NCI-H510A treated with DMSO at 0.1 percent for 48 hours (cell line): ENCODE measurements around the gene ISOC2.

ENCODE experiments used
- DNase-seq: peaks from one replicate; lab custom pipeline; 2025; lab: John Stamatoyannopoulos, UW

The ISOC2 gene

DNA sequence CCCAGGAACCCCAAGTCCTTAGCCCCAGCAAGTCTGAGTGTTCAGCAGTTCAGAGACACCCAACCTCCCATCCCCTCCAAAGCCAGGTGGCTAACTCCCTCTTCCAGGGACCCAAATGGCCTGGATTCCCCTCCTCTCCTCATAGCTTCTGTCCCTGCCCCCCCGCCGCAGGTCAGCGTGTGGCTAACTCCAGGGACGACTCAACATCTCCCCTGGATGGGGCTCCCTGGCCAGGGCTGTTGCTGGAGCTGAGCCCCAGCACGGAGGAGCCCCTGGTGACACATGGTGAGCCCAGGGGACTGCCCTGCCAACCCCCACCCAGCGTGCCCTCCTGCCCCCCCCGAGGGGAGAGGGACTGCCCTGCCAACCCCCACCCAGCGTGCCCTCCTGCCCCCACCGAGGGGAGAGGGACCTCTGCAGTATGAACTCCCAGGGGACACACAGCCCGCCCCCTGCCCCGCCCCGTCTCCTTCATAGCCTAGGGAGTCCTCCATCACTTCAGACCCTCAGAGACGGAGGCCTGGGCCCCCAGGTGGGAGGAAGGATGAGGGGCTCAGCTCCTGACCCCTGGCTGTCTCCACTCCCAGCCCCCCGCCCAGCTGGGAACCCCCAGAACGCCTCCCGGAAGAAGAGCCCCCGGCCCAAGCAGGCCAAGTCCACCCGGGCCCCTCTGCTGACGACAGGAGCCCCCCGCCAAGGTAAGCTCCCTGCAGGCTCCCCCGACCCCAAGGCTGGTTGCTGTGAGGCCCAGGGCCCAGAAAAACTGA is 28.5 kb upstream of the ISOC2 start:
- DNase-seq = no peak

DNA sequence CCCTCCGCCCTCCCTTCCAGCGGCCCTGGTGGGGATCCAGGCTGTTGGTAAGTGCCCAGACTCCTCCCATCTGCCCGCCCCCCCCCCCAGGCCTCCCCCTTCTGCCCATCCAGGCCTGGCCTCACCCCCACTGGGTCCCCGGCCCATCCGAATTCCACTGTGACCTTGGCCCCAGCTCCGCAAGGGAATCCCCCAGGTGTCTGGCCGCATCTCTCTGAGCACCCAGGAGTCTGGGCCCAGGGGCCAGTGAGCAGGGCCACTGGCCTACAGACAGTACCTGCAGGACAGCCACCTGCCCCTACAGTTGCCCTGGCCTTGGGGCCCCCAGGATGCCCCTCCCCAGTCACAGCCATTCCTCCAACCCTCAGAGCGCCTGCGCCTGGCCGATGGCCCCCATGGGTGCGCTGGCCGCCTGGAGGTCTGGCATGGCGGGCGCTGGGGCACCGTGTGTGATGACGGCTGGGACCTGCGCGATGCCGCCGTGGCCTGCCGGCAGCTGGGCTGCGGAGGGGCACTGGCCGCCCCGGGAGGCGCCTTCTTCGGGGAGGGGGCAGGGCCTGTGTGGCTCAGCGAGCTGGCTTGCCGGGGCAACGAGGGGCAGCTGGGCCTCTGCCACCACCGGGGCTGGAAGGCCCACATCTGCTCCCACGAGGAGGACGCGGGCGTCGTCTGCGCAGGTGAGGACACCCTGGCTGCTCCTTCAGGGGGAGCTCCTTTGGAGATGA is 27.7 kb upstream of the ISOC2 start:
- no peak for DNase-seq

DNA sequence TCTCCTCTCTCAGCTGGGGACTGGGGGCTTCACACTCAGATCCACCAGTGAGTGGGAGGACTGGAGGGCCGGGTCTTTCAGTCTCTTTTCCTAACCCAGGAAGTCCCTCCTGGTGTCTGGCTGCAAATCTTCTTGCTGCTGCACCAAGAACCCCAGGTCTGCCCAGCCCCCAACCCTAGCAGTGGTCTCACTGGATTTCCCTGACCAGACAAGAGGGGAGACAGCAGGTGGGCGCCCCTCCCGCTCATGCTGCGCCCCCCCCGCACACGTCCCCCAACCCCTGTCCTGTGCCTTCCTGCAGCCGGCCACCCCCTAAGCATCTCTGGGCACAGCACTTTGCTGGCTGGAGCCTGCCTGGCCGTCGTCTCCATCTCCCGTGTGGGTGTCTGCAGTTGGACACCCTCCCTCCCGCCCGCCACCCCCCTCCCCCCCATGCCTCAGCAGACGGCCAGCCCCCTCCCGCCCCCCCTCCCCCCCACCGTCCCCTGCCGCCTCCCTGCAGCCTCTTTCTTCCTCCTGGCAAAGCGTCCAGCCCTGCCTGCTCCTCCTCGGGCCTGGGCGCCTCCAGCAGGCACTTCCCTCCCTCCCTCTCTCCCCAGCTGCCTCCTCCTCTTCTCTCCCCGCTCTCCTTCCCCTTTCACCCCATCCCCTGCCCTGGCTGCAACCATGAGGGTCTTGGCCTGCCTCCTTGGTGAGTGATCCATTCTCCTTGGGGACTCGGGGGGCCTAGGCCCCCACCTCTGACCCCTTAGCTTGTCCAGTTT is 26.7 kb upstream of the ISOC2 start, which contains the start of gene SSC5D:
TSS of gene SSC5D (plus strand) at position 513 of the 764 bp plus-strand sequence. CDS start at position 667, 154 bp downstream.
- no peak for DNase-seq

- no peak for DNase-seq
These were observed 25.8 kb upstream of the ISOC2 start for GRCh38 chr19:55486971-55487923.

- no peak for DNase-seq
These were observed 24.9 kb upstream of the ISOC2 start for GRCh38 chr19:55486043-55486970.

GRCh38 chr19:55485439-55486011 is 24.1 kb upstream of the ISOC2 start:
- DNase-seq = no peak

- peak; percentile 50 for DNase-seq
These were observed 23.4 kb upstream of the ISOC2 start, which contains the start of gene NAT14 for GRCh38 chr19:55484593-55485438. Gene NAT14, plus strand, starts transcription at chr19:55485188. Its CDS starts 521 bp downstream, at chr19:55485709.

GRCh38 chr19:55483706-55484592 is 22.5 kb upstream of the ISOC2 start:
- no peak for DNase-seq

- DNase-seq = no peak
These were observed 21.7 kb upstream of the ISOC2 start for GRCh38 chr19:55482967-55483705.

DNA sequence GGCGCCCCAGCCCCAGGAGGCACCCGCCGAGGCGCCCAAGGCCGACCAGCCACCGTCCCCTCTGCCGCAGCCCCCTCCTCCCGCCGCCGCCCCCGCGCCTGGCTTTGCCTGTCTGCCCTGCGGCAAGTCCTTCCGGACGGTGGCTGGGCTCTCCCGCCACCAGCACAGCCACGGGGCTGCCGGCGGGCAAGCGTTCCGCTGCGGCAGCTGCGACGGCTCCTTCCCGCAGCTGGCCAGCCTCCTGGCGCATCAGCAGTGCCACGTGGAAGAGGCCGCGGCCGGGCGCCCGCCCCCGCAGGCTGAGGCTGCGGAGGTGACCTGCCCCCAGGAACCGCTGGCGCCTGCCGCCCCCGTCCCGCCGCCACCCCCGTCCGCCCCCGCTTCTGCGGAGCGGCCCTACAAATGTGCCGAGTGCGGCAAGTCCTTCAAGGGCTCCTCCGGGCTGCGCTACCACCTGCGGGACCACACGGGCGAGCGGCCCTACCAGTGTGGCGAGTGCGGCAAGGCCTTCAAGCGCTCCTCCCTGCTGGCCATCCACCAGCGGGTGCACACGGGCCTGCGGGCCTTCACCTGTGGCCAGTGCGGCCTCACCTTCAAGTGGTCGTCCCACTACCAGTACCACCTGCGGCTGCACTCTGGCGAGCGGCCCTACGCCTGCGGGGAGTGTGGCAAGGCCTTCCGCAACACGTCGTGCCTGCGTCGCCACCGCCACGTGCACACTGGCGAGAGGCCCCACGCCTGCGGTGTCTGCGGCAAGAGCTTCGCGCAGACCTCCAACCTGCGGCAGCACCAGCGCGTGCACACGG is 20.9 kb upstream of the ISOC2 start:
- DNase-seq = no peak

GRCh38 chr19:55481794-55482155 is 20.3 kb upstream of the ISOC2 start:
- DNase-seq = no peak

- DNase-seq = no peak
These were observed 19.8 kb upstream of the ISOC2 start for GRCh38 chr19:55481148-55481793.

DNA sequence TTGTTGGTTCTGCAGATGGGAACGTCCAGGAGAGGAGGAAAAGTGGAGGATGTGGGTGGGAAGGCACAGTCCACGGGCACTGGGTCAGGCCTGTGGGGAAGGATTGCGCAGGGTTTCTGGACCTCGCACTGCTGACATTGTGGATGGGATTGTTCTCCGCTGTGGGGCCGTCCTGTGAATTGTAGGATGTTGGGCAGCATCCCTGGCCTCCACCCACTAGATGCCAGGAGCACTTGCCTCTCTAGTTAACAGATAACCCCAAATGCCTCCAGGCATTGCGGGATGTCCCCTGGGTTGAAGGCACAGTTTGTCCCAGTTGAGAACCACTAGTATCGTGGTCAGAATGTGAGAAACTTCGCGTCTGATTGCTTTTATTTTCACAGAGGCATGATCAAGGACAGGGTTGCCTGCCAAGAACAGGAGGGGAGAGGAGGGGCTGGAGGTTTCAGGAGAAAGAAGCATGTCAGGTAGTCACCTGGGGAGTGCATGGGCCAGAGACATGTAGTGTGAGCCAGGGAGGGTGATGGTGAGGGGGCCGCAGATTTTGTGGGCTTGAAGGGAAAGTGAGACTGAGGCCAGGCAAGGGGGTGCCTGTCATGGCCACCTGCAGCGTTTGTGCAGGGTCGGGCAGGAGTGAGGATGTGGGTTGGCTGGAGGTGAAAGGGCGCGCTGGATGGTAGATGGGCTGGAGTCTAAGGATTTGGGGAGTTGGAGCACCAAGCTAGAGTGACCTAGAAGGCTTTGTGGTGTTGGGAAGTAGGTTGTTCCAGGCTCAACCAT is 18.2 kb upstream of the ISOC2 start:
- no peak for DNase-seq

DNA sequence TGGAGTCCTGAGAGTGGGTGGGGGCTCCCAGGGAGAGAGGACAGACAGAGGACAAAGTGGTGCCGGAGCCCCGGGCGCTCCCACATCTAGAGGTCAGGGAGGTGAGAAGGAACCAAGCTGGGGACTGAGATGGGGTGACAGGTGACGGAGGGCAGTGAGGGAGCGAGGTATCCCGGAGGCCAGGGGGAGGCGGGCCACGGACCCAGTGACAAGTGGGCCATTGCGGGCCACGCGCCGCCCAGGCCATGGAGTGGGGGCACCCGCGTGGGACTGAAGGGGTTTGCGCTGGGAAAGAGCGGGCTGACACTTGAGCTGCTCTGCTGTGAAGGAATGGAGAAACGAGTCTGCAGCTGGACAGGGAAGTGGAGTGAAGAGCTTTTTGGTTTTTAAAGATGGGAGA is 17.6 kb upstream of the ISOC2 start:
- no peak for DNase-seq

DNA sequence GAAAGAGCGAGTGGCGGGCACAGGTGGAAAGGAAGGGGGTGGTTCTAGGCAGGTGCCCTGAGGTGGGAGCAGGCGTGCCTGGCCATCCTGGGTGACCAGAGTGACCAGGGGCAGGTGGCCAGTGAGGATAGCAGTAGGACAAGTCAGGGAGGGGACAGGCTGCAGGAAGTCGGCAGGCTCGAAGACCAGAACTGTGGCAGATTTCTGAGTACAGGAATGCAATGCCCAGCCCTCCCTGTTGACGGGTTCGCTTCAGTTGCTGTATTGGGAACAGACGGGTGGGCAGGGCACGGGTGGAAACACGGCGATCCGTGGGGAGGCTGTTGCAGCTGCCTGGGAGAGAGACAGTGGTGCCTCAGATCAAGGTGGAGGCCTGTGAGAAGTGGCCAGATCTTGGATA is 16.9 kb upstream of the ISOC2 start:
- no peak for DNase-seq
